Measurements from ENCODE around the gene RGS4. TPM values are rescaled to one million over a fixed set of nuclear protein-coding genes. Genes with fewer than 3 reads are reported as not detected.

RGS4 gene
- total RNA-seq, 1 donor from 2014 or later: under 0.01 TPM

GRCh38 chr1:163074716-163075284 lies 5.6 kb downstream of the RGS4 start:
- H3K27me3 ChIP-seq (ENCODE audit: control insufficient read depth, insufficient read depth, low read length): no peaks in the 10 kb centered on the region
- no peak for TF ChIP-seq CTCF (IDR thresholded peaks at IDR 0.05; ENCODE audit: insufficient read depth, low read length, severe bottlenecking)

GRCh38 chr1:163076044-163076443 lies 6.9 kb downstream of the RGS4 start:
- DNase-seq (ENCODE audit: low read depth): no peak
- FAIRE-seq: no peak
- H3K4me3 ChIP-seq (ENCODE audit: low read depth, low read length): no peak overlapping the region
- no peak for TF ChIP-seq CTCF (IDR thresholded peaks at IDR 0.05; ENCODE audit: insufficient read depth, low read length, severe bottlenecking)
- H3K36me3 ChIP-seq (ENCODE audit: control insufficient read depth, insufficient read depth, low read length): no peaks in the 10 kb centered on the region
- H3K27me3 ChIP-seq (ENCODE audit: control insufficient read depth, insufficient read depth, low read length): no peaks in the 10 kb centered on the region

More at GRCh38 chr1:163074716-163075284, 5.6 kb downstream of the RGS4 start:
- no peak overlapping the region for H3K4me3 ChIP-seq (ENCODE audit: low read depth, low read length)
- DNase-seq (ENCODE audit: low read depth): no peak
- H3K36me3 ChIP-seq (ENCODE audit: control insufficient read depth, insufficient read depth, low read length): no peaks in the 10 kb centered on the region
- no peak for FAIRE-seq

- FAIRE-seq (no peak), DNase-seq (ENCODE audit: low read depth) (no peak)
- Histone ChIP-seq H3K4me3 (ENCODE audit: low read depth, low read length) (no peak overlapping the region), H3K36me3 (ENCODE audit: control insufficient read depth, insufficient read depth, low read length) (no peaks in the 10 kb centered on the region), H3K27me3 (ENCODE audit: control insufficient read depth, insufficient read depth, low read length) (no peaks in the 10 kb centered on the region)
- no peak for TF ChIP-seq CTCF (IDR thresholded peaks at IDR 0.05; ENCODE audit: insufficient read depth, low read length, severe bottlenecking)
Observed at GRCh38 chr1:163076446-163076845, 7.3 kb downstream of the RGS4 start.

GRCh38 chr1:163076981-163077761 lies 8.0 kb downstream of the RGS4 start:
- no peak for DNase-seq (ENCODE audit: low read depth)
- Histone ChIP-seq H3K4me3 (ENCODE audit: low read depth, low read length) (no peak overlapping the region), H3K36me3 (ENCODE audit: control insufficient read depth, insufficient read depth, low read length) (no peaks in the 10 kb centered on the region), H3K27me3 (ENCODE audit: control insufficient read depth, insufficient read depth, low read length) (no peaks in the 10 kb centered on the region)
- TF ChIP-seq CTCF (IDR thresholded peaks at IDR 0.05; ENCODE audit: insufficient read depth, low read length, severe bottlenecking): no peak
- FAIRE-seq: no peak

GRCh38 chr1:163082971-163083370 lies 13.8 kb downstream of the RGS4 start:
- Histone ChIP-seq H3K4me3 (ENCODE audit: low read depth, low read length) (no peak overlapping the region), H3K36me3 (ENCODE audit: control insufficient read depth, insufficient read depth, low read length) (no peaks in the 10 kb centered on the region), H3K27me3 (ENCODE audit: control insufficient read depth, insufficient read depth, low read length) (no peaks in the 10 kb centered on the region)
- FAIRE-seq (no peak), DNase-seq (ENCODE audit: low read depth) (no peak)
- no peak for TF ChIP-seq CTCF (IDR thresholded peaks at IDR 0.05; ENCODE audit: insufficient read depth, low read length, severe bottlenecking)
